GM21619 (cell line): ENCODE data around the gene MGARP.

Source experiments
- ATAC-seq: cut with Tn5 transposase; IDR thresholded peaks from one replicate; pipeline ENCODE4 v1.9.1; 2021; ENCODE audit not compliant: unreplicated experiment

The MGARP gene

DNA sequence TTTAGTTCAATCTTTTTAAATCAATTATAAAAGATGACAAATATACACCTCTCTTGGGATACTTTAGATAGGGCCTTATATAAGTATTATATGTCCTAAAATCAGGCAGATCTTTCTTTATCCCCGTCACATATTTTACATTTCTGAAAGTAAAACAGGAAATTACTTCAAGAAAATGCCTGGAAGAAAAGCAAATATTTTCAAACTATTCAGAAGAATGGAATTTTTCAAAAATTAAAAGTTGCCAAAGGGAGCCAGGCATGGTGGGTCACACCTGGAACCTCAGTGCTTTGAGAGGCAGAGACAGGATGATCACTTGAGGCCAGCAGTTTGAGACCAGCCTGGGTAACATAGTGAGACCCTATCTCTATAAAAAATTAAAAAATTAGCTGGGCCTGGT, 34.4 kb downstream of the MGARP start:
- no peak for ATAC-seq

DNA sequence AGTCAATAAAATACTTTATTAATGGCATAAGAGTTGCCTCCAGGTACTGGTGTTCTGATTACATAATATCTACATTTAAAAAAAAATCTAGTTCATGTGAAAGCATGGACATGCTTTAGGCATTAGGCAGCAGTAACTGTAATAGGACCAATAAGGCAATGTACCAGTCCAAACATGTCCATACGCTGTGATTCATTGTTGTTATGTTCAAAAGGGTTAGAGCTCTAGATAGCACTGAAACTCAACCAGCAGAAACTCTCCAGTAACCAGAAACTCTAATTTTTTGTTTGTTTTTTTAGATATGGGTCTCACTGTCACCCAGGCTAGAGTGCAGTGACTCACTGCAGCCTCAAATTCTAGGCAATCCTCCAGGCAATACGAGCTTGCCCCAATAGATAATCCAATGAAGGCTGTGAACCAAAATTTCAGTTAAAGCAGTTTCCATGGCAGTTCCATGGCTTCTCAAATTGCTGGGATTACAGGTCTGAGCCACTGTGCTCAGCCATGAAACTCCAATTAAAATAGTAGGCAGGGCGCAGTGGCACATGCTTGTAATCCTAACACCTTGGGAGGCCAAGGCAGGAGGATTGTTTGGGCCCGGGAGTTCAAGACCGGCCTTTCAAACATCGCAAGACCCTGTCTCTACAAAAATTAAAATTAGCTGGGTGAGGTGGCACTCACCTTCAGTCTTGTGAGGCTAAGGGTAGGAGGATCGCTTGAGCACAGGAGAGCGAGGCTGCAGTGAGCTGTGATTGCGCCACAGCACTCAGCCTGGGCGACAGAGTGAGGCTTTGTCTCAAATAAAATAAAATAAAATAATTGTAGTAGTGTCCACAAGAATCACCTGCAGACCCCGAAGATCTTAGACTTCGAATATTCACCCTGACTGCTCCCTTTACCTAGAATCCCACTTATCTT, 36.3 kb downstream of the MGARP start:
- ATAC-seq, result no peak

GRCh38 chr4:139242511-139243051, 37.4 kb downstream of the MGARP start:
- no peak for ATAC-seq

GRCh38 chr4:139241784-139242151, 38.3 kb downstream of the MGARP start:
- no peak for ATAC-seq

GRCh38 chr4:139241086-139241783, 38.8 kb downstream of the MGARP start:
- no peak for ATAC-seq

GRCh38 chr4:139239127-139239772, 40.8 kb downstream of the MGARP start:
- ATAC-seq, result no peak

- ATAC-seq, result no peak
Observed at GRCh38 chr4:139234253-139234652, 45.8 kb downstream of the MGARP start.

DNA sequence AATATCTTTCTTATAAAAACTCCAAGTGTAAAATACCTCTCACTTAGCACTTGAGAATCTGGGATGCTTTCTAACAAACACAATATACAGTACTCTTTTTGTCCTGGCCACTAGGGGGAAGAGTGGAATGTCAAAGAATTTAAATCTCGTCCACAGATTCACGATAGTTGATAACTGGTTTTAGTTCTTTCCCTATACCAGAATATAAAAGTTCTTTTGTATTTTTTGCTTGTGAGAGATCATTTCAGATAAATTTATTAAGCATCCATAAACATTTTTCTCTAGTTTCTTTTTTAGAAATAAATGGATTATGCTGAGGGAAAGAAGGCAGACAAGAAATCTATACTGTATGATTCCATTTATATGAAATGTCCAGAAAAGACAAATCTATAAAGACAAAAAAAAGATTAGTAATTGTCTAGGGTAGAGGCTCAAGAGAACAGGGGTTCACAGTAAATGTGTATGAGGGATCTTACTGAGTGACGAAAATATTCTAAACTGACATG, 50.4 kb downstream of the MGARP start:
- ATAC-seq, result peak; percentile 79

- ATAC-seq, result peak; percentile 55
Observed at GRCh38 chr4:139227729-139228404, 52.2 kb downstream of the MGARP start.

- no peak for ATAC-seq
Observed at GRCh38 chr4:139223682-139224317, 56.2 kb downstream of the MGARP start.

GRCh38 chr4:139222215-139222614, 57.8 kb downstream of the MGARP start:
- no peak for ATAC-seq

GRCh38 chr4:139221687-139222086, 58.3 kb downstream of the MGARP start:
- ATAC-seq, result no peak

DNA sequence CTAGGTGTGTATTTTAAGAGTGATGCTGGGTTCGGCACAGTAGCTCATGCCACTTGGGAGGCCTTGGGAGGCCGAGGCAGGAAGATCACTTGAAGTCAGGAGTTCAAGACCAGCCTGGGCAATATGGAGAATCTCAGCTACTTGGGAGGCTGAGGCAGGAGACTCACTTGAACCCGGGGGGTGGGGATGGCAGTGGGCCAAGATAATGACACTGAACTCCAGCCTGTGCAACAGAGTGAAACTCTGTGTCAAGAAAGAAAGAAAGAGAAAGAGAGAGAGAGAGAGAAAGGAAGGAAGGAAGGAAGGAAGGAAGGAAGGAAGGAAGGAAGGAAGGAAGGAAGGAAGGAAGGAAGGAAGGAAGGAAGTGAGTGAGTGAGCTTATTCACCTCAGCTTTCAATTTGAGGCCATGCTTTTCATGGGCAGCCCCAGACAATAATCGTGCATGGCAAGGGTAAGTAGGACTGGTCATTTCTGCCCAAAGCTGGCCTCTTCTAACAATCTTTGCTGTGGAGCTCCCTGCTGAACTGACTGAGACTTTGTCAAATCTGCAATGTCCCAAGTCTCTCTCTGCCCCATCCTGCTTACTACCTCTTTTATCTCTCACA, 60.5 kb downstream of the MGARP start:
- ATAC-seq, result no peak
